Tibial nerve (tissue), 4 donors: ENCODE measurements around the gene PSRC1. TPM values are rescaled to one million over a fixed set of nuclear protein-coding genes. Genes with fewer than 3 reads are reported as not detected.

Experiments
- DNase-seq, 2 donors: peaks; one replicate each; pipeline ENCODE4 v3.0.0-alpha.2; 2019; ENCODE audit warnings: low spot score in 2 of 2
- H3K27ac ChIP-seq, 4 donors: fragments of 200-600 bp; sonication (generic) in 3 of 4; one replicate each; pipeline ENCODE4 v1.5.1; 2017 to 2019; ENCODE audit warnings: mild to moderate bottlenecking in 1 of 4
- H3K27me3 ChIP-seq, 2 donors: fragments of 200-600 bp; sonication (generic) in 1 of 2; one replicate each; pipeline versions ENCODE4 v1.5.1 to v1.6.0; 2017 to 2019
- H3K36me3 ChIP-seq, 3 donors: fragments of 200-600 bp; sonication (generic); one replicate each; pipeline ENCODE4 v1.5.1; 2018 to 2019
- H3K4me1 ChIP-seq, 4 donors: fragments of 200-600 bp; sonication (generic) in 3 of 4; one replicate each; pipeline ENCODE4 v1.5.1; 2017 to 2019
- H3K4me3 ChIP-seq, 4 donors: fragments of 200-600 bp; sonication (generic) in 3 of 4; one replicate each; pipeline ENCODE4 v1.5.1; 2017 to 2019; ENCODE audit warnings: mild to moderate bottlenecking in 1 of 4, moderate library complexity in 1 of 4
- H3K9me3 ChIP-seq, 4 donors: fragments of 200-600 bp; sonication (generic) in 3 of 4; one replicate each; pipeline ENCODE4 v1.5.1; 2017 to 2019
- EP300 ChIP-seq, 2 donors: sonication (generic); formaldehyde crosslinking; IDR thresholded peaks; one replicate each; pipeline ENCODE4 v1.6.1; 2017; ENCODE audit warnings: antibody characterized with exemption in 2 of 2, mild to moderate bottlenecking in 1 of 2
- POLR2A ChIP-seq, 2 donors: fragments of 450-650 bp; IDR thresholded peaks; one replicate each; pipeline ENCODE4 v1.6.1; 2017; ENCODE audit warnings: antibody characterized with exemption in 2 of 2, mild to moderate bottlenecking in 2 of 2, moderate library complexity in 2 of 2
- WGBS, 2 donors: methylation state at CpG; one replicate each; pipeline ENCODE4 v1.1.5; 2018; 5-methylcytosine and 5-hydroxymethylcytosine counted together
- total RNA-seq, 4 donors: library from RNA; depleted of rRNA; stranded (reverse); fragments of >200 nt; gene quantifications; one replicate each; pipeline ENCODE4 v1.1.0, GENCODE V29; 2016
- TF ChIP-seq, protein P1 (sequence below), 5 experiments: fragments of 200-600 bp in 3 of 5; fragments of 450-650 bp in 2 of 5; sonication (generic) in 3 of 5; IDR thresholded peaks; one replicate each; pipeline ENCODE4 v1.5.1; 2016 to 2019; ENCODE audit warnings: antibody characterized with exemption in 5 of 5, mild to moderate bottlenecking in 3 of 5, moderate library complexity in 2 of 5

Gene PSRC1
- total RNA-seq, 4 donors from 2014 or later = 33.0 to 62.0 (median 47.4) TPM

- peak; percentile 50 to 53 for DNase-seq
- peaks cover 5 to 43% (median 13%) of the 10 kb centered on the region in 3 donors for H3K36me3 ChIP-seq
- TF ChIP-seq EP300 (IDR thresholded peaks at IDR 0.05) = peak in 1 of 2 donors; percentile 15
- TF ChIP-seq, protein P1, sequence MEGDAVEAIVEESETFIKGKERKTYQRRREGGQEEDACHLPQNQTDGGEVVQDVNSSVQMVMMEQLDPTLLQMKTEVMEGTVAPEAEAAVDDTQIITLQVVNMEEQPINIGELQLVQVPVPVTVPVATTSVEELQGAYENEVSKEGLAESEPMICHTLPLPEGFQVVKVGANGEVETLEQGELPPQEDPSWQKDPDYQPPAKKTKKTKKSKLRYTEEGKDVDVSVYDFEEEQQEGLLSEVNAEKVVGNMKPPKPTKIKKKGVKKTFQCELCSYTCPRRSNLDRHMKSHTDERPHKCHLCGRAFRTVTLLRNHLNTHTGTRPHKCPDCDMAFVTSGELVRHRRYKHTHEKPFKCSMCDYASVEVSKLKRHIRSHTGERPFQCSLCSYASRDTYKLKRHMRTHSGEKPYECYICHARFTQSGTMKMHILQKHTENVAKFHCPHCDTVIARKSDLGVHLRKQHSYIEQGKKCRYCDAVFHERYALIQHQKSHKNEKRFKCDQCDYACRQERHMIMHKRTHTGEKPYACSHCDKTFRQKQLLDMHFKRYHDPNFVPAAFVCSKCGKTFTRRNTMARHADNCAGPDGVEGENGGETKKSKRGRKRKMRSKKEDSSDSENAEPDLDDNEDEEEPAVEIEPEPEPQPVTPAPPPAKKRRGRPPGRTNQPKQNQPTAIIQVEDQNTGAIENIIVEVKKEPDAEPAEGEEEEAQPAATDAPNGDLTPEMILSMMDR (IDR thresholded peaks at IDR 0.05) = no peak
- no peak for TF ChIP-seq POLR2A (IDR thresholded peaks at IDR 0.05)
- no peaks in the 10 kb centered on the region for H3K9me3 ChIP-seq
- H3K4me1 ChIP-seq = peaks cover 0 to 26% (median 8%) of the 10 kb centered on the region in 4 donors
- no peaks in the 10 kb centered on the region for H3K27me3 ChIP-seq
- H3K27ac ChIP-seq = peak overlapping the region in 2 of 4 donors; percentile 68 to 80
- WGBS, 2 donors = 23 to 27% methylated on average over 25 to 26 of the region's 26 CpGs
- no peak overlapping the region for H3K4me3 ChIP-seq
Observed at GRCh38 chr1:109240158-109241152, 42.5 kb downstream of the PSRC1 start.

GRCh38 chr1:109239409-109240068 is 43.4 kb downstream of the PSRC1 start:
- 59 to 64% methylated on average over 6 of the region's 6 CpGs for WGBS, 2 donors
- TF ChIP-seq POLR2A (IDR thresholded peaks at IDR 0.05) (no peak), EP300 (IDR thresholded peaks at IDR 0.05) (no peak)
- TF ChIP-seq, protein P1 (IDR thresholded peaks at IDR 0.05) = peak; percentile 16 to 40 (median 36)
- Histone ChIP-seq H3K4me3 (no peak overlapping the region), H3K9me3 (no peaks in the 10 kb centered on the region), H3K27ac (peak overlapping the region in 2 of 4 donors; percentile 68 to 80), H3K4me1 (peaks cover 0 to 26% (median 8%) of the 10 kb centered on the region in 4 donors), H3K36me3 (peaks cover 5 to 52% (median 16%) of the 10 kb centered on the region in 3 donors), H3K27me3 (no peaks in the 10 kb centered on the region)
- DNase-seq = no peak

GRCh38 chr1:109239047-109239408 is 43.9 kb downstream of the PSRC1 start:
- Histone ChIP-seq H3K4me1 (peaks cover 0 to 26% (median 8%) of the 10 kb centered on the region in 4 donors), H3K4me3 (no peak overlapping the region), H3K9me3 (no peaks in the 10 kb centered on the region), H3K27me3 (no peaks in the 10 kb centered on the region), H3K36me3 (peaks cover 5 to 57% (median 16%) of the 10 kb centered on the region in 3 donors), H3K27ac (peak overlapping the region in 1 of 4 donors; percentile 68)
- 57 to 69% methylated on average over 5 of the region's 5 CpGs for WGBS, 2 donors
- DNase-seq = no peak
- TF ChIP-seq, protein P1 (IDR thresholded peaks at IDR 0.05) = no peak
- TF ChIP-seq EP300 (IDR thresholded peaks at IDR 0.05) (no peak), POLR2A (IDR thresholded peaks at IDR 0.05) (no peak)

GRCh38 chr1:109238382-109238781 is 44.6 kb downstream of the PSRC1 start:
- Histone ChIP-seq H3K36me3 (peaks cover 5 to 63% (median 16%) of the 10 kb centered on the region in 3 donors), H3K4me3 (no peak overlapping the region), H3K27ac (no peak overlapping the region), H3K4me1 (peaks cover 0 to 26% (median 8%) of the 10 kb centered on the region in 4 donors), H3K27me3 (no peaks in the 10 kb centered on the region), H3K9me3 (no peaks in the 10 kb centered on the region)
- TF ChIP-seq POLR2A (IDR thresholded peaks at IDR 0.05) (no peak), EP300 (IDR thresholded peaks at IDR 0.05) (no peak)
- TF ChIP-seq, protein P1 (IDR thresholded peaks at IDR 0.05) = no peak
- no peak for DNase-seq
- WGBS, 2 donors = 80 to 81% methylated on average over 2 of the region's 2 CpGs
